HCT116 (cell line): Measurements from ENCODE around the gene NCAPD2. TPM values are rescaled to one million over a fixed set of nuclear protein-coding genes. Genes with fewer than 3 reads are reported as not detected.

ENCODE experiments used
- ATAC-seq: fragments of 200-7000 bp; cut with Tn5 transposase; 2 replicates; pipeline ENCODE4 v1.9.1; 2020; ENCODE audit warnings: mild to moderate bottlenecking, moderate library complexity
- BruUV-seq: library from RNA; stranded (reverse); fragments of 400-500 nt; replicated peaks from 2 replicates; lab custom pipeline; 2021; lab: Mats Ljungman, UMichigan
- CTCF ChIA-PET: fragments of 300-600 bp; sonication (Branson Sonifier 250); formaldehyde crosslinking; loops from one replicate; lab custom pipeline; 2021; ENCODE audit warnings: antibody characterized with exemption; lab: Charles Lee
- POLR2A ChIA-PET: fragments of 300-600, 350-600 bp; sonication (Branson Sonifier 250); formaldehyde crosslinking; loops from one replicate; lab custom pipeline; 2021; ENCODE audit warnings: antibody characterized with exemption; lab: Charles Lee
- RAD21 ChIA-PET, 2 experiments: fragments of 300-600 bp; sonication (Branson Sonifier 250); formaldehyde crosslinking; loops; one replicate each; lab custom pipeline; 2023; ENCODE audit warnings: low total read pairs in 2 of 2; ENCODE audit not compliant: uncharacterized antibody in 2 of 2, unreplicated experiment in 2 of 2, low non-redundant PET in 1 of 2; lab: Charles Lee
- DNase-seq: peaks from one replicate; pipeline ENCODE4 v3.0.0-alpha.2; 2010; ENCODE audit warnings: low read depth, low spot score
- H2AFZ ChIP-seq: fragments of 200-600 bp; shearing (Covaris generic), sonication (generic); 2 replicates; pipeline ENCODE4 v1.6.1; 2017; ENCODE audit warnings: low read depth, mixed run types, mixed read lengths, antibody characterized with exemption, low read length; ENCODE audit not compliant: poor library complexity, severe bottlenecking
- H3K27ac ChIP-seq: 2 replicates; pipeline ENCODE4 v1.5.1; 2012; ENCODE audit warnings: low read depth, low read length
- H3K27me3 ChIP-seq: fragments of 200-600 bp; sonication (generic); 2 replicates; pipeline ENCODE4 v1.6.1; 2016; ENCODE audit warnings: mixed run types, low read length, mixed read lengths; ENCODE audit not compliant: insufficient read depth
- H3K36me3 ChIP-seq, 2 experiments: fragments of 200-500 bp in 1 of 2; fragments of 200-600 bp in 1 of 2; sonication (Bioruptor generic) in 1 of 2; sonication (generic) in 1 of 2; 2 replicates each; pipeline versions ENCODE4 v1.5.1 to v1.6.1; 2014 to 2016; ENCODE audit warnings: low read length in 2 of 2, inconsistent platforms in 1 of 2, mixed read lengths in 1 of 2, mixed run types in 1 of 2; ENCODE audit not compliant: insufficient read depth in 2 of 2, control insufficient read depth in 1 of 2
- H3K4me1 ChIP-seq, 2 experiments: fragments of 200-600 bp in 1 of 2; sonication (generic) in 1 of 2; 2 replicates each; pipeline versions ENCODE4 v1.5.1 to v1.6.1; 2012 to 2017; ENCODE audit warnings: low read length in 2 of 2, inconsistent platforms in 1 of 2, mild to moderate bottlenecking in 1 of 2, mixed read lengths in 1 of 2, mixed run types in 1 of 2, moderate library complexity in 1 of 2; ENCODE audit not compliant: insufficient read depth in 2 of 2, control insufficient read depth in 1 of 2
- H3K4me2 ChIP-seq: fragments of 200-600 bp; sonication (generic); 2 replicates; pipeline ENCODE4 v1.6.1; 2017; ENCODE audit warnings: mixed run types, low read length, mixed read lengths
- H3K4me3 ChIP-seq, 2 experiments: fragments of 200-600 bp in 1 of 2; sonication (generic) in 1 of 2; replicated peaks in 1 of 2; 2 replicates each; pipeline ENCODE4 v1.5.1; 2011 to 2016; ENCODE audit warnings: low read length in 2 of 2, control low read depth in 1 of 2, low read depth in 1 of 2, mild to moderate bottlenecking in 1 of 2, mixed read lengths in 1 of 2, mixed run types in 1 of 2
- H3K79me2 ChIP-seq: fragments of 200-600 bp; sonication (generic); 2 replicates; pipeline ENCODE4 v1.6.1; 2017; ENCODE audit warnings: mild to moderate bottlenecking, mixed run types, low read length, moderate library complexity, mixed read lengths; ENCODE audit not compliant: insufficient read depth
- H3K9ac ChIP-seq: fragments of 200-600 bp; sonication (generic); 2 replicates; pipeline ENCODE4 v1.6.1; 2016; ENCODE audit warnings: low read length, mixed read lengths
- H3K9me2 ChIP-seq: fragments of 200-600 bp; sonication (generic), shearing (Covaris generic); 2 replicates; pipeline ENCODE4 v1.6.1; 2017; ENCODE audit warnings: mixed run types, mild to moderate bottlenecking, moderate library complexity; ENCODE audit not compliant: insufficient read depth
- H3K9me3 ChIP-seq, 2 experiments: fragments of 200-500 bp in 1 of 2; fragments of 200-600 bp in 1 of 2; sonication (Bioruptor generic) in 1 of 2; sonication (generic) in 1 of 2; 2 replicates each; pipeline ENCODE4 v1.6.1; 2014 to 2017; ENCODE audit warnings: low read length in 2 of 2, mixed read lengths in 2 of 2, inconsistent platforms in 1 of 2, low read depth in 1 of 2, mild to moderate bottlenecking in 1 of 2, mixed run types in 1 of 2, moderate library complexity in 1 of 2; ENCODE audit not compliant: control insufficient read depth in 1 of 2, insufficient read depth in 1 of 2
- H4K20me1 ChIP-seq: fragments of 200-600 bp; sonication (generic), shearing (Covaris generic); 2 replicates; pipeline ENCODE4 v1.6.1; 2017; ENCODE audit warnings: mixed run types, mild to moderate bottlenecking, moderate library complexity; ENCODE audit not compliant: insufficient read depth
- CEBPB ChIP-seq: IDR thresholded peaks from 2 replicates; pipeline ENCODE4 v1.6.1; 2012; ENCODE audit warnings: low read depth
- ELF1 ChIP-seq: IDR thresholded peaks from 2 replicates; pipeline ENCODE4 v1.6.1; 2012; ENCODE audit warnings: low read depth, borderline replicate concordance
- EZH2 ChIP-seq: fragments of 200-600 bp; sonication (generic); IDR thresholded peaks from 2 replicates; pipeline ENCODE4 v1.6.1; 2017; ENCODE audit warnings: antibody characterized with exemption, mixed run types
- REST ChIP-seq: IDR thresholded peaks from 2 replicates; pipeline ENCODE4 v1.6.1; 2012; ENCODE audit warnings: low read depth
- SRF ChIP-seq: IDR thresholded peaks from 2 replicates; pipeline ENCODE4 v1.6.1; 2012; ENCODE audit warnings: low read depth
- TCF7L2 ChIP-seq: IDR thresholded peaks from 2 replicates; pipeline ENCODE4 v1.7.0; 2011; ENCODE audit warnings: borderline replicate concordance, inconsistent platforms; ENCODE audit not compliant: insufficient read depth, insufficient read length; ENCODE audit errors: extremely low read depth
- intact Hi-C: fragments of 100-400 bp; cut with micrococcal nuclease; formaldehyde crosslinking; loops from 2 replicates; pipeline ENCODE4 v1.10.0; 2022
- total RNA-seq: library from RNA; stranded (reverse); gene quantifications from one replicate; pipeline ENCODE4 v1.2.1, GENCODE V29; 2021; ENCODE audit not compliant: unreplicated experiment

Gene NCAPD2
- total RNA-seq, 1 experiment from 2014 or later, result 177 TPM

- ATAC-seq (no peak), DNase-seq (no peak)
- Histone ChIP-seq H3K4me2 (no peak overlapping the region), H3K27ac (no peak overlapping the region), H3K9me2 (no peaks in the 10 kb centered on the region), H4K20me1 (no peaks in the 10 kb centered on the region; the same call in 1 of the 2 replicates), H3K27me3 (no peaks in the 10 kb centered on the region), H2AFZ (no peak overlapping the region), H3K79me2 (peaks cover 32% of the 10 kb centered on the region), H3K36me3 (peaks cover 58 to 76% of the 10 kb centered on the region in 2 experiments), H3K4me1 (peaks cover 6 to 11% of the 10 kb centered on the region in 2 experiments; a peak in 3 of 4 replicates), H3K9ac (no peak overlapping the region), H3K9me3 (no peaks in the 10 kb centered on the region), H3K4me3 (no peak overlapping the region)
- intact Hi-C loops, result no loop called here
- ChIA-PET POLR2A (interaction anchor here (0.8 kb wide), 1 partner anchor 39 kb away, joined by 5 read pairs; the partner anchor contains the start of gene GAPDH), CTCF (interaction anchor here (0.5 to 1.1 kb wide), 4 partner anchors 9 to 35 kb away, joined by 3 read pairs; no protein-coding TSS in a partner anchor), RAD21 (no interaction called here)
- no TSS peak for BruUV-seq
- TF ChIP-seq REST (no peak), ELF1 (no peak), CEBPB (no peak), TCF7L2 (no peak), EZH2 (no peak), SRF (no peak)
Observed at GRCh38 chr12:6573001-6573400, 79.1 kb downstream of the NCAPD2 start.
